MM.1S (cell line): ENCODE data around the gene ANXA6.

ENCODE experiments used
- DNase-seq: peaks from one replicate; pipeline ENCODE4 v3.0.0-alpha.2; 2015
- H2AFZ ChIP-seq: fragments of 300-600 bp; sonication (generic); 2 replicates; pipeline ENCODE4 v1.6.0; 2016; ENCODE audit warnings: antibody characterized with exemption, low read length
- H3F3A ChIP-seq: fragments of 300-600 bp; sonication (generic); 2 replicates; pipeline ENCODE4 v1.6.1; 2016; ENCODE audit warnings: mild to moderate bottlenecking, antibody characterized with exemption, low read length, moderate library complexity, mixed read lengths; ENCODE audit not compliant: insufficient read depth
- H3K27ac ChIP-seq: fragments of 300-600 bp; sonication (generic); 2 replicates; pipeline ENCODE4 v1.5.1; 2016; ENCODE audit warnings: mild to moderate bottlenecking, low read length
- H3K27me3 ChIP-seq: fragments of 300-600 bp; sonication (generic); replicated peaks from 2 replicates; pipeline ENCODE4 v1.6.0; 2016; ENCODE audit warnings: low read length; ENCODE audit not compliant: insufficient read depth
- H3K36me3 ChIP-seq: fragments of 300-600 bp; sonication (generic); replicated peaks from 2 replicates; pipeline ENCODE4 v1.6.1; 2016; ENCODE audit warnings: mild to moderate bottlenecking, low read length, mixed read lengths; ENCODE audit not compliant: insufficient read depth
- H3K4me1 ChIP-seq: fragments of 300-600 bp; sonication (generic); 2 replicates; pipeline ENCODE4 v1.6.1; 2016; ENCODE audit warnings: low read length, mixed read lengths
- H3K4me2 ChIP-seq: fragments of 300-600 bp; sonication (generic); 2 replicates; pipeline ENCODE4 v1.6.0; 2016; ENCODE audit warnings: low read depth, low read length
- H3K4me3 ChIP-seq: fragments of 300-600 bp; sonication (generic); 2 replicates; pipeline ENCODE4 v1.5.1; 2016; ENCODE audit warnings: low read length, mixed read lengths
- H3K79me2 ChIP-seq: fragments of 300-600 bp; sonication (generic); 2 replicates; pipeline ENCODE4 v1.6.1; 2016; ENCODE audit warnings: mixed run types, low read length, mixed read lengths
- H3K9ac ChIP-seq: fragments of 300-600 bp; sonication (generic); 2 replicates; pipeline ENCODE4 v1.6.1; 2016; ENCODE audit warnings: low read length, mixed read lengths
- H3K9me2 ChIP-seq: fragments of 300-600 bp; sonication (generic); replicated peaks from 2 replicates; pipeline ENCODE4 v1.6.1; 2016; ENCODE audit warnings: mild to moderate bottlenecking, low read length, mixed read lengths; ENCODE audit not compliant: insufficient read depth
- H3K9me3 ChIP-seq: fragments of 300-600 bp; sonication (generic); replicated peaks from 2 replicates; pipeline ENCODE4 v1.6.1; 2016; ENCODE audit warnings: mild to moderate bottlenecking, low read length, mixed read lengths; ENCODE audit not compliant: insufficient read depth
- H4K20me1 ChIP-seq: fragments of 300-600 bp; sonication (generic); 2 replicates; pipeline ENCODE4 v1.6.1; 2016; ENCODE audit warnings: mild to moderate bottlenecking, low read length, moderate library complexity, mixed read lengths; ENCODE audit not compliant: insufficient read depth
- EZH2 ChIP-seq: fragments of 300-600 bp; sonication (generic); optimal IDR thresholded peaks from 2 replicates; pipeline ENCODE3; 2017; ENCODE audit warnings: low read depth, mild to moderate bottlenecking, antibody characterized with exemption, low read length, mixed read lengths
- EZH2phosphoT487 ChIP-seq: fragments of 300-600 bp; sonication (generic); IDR thresholded peaks from 2 replicates; pipeline ENCODE4 v1.6.1; 2018; ENCODE audit warnings: antibody characterized with exemption, low read length
- TF ChIP-seq, protein P1 (sequence below): fragments of 300-600 bp; sonication (generic); IDR thresholded peaks from 2 replicates; pipeline ENCODE4 v1.5.1; 2016; ENCODE audit warnings: antibody characterized with exemption, low read length, mixed read lengths

Gene ANXA6

DNA sequence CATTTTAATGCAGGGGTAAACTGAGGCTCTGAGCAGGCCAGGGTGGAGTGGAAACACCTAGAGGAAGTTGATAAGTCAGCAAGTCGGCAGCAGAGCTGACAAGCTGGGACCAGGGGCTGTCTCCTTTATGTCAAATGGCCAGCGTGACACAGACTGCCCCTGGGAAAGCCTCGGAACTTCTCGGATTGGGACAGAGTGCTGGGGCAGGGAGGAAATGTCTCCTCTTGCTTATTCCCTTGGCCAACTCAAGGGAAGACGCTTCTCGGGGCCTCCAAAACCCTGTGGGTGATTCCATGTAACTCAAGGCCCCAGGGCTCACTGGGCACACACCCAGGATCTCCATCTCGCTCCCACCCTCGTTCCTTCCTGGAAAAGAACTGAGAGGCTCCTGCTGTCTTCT lies 25.4 kb upstream of the ANXA6 start:
- no peaks in the 10 kb centered on the region for H3K9me3 ChIP-seq
- no peak overlapping the region for H2AFZ ChIP-seq
- H4K20me1 ChIP-seq = no peaks in the 10 kb centered on the region
- H3K4me3 ChIP-seq = no peak overlapping the region
- no peaks in the 10 kb centered on the region for H3K9me2 ChIP-seq
- H3K36me3 ChIP-seq = peaks cover 4% of the 10 kb centered on the region; the same call in 1 of the 2 replicates
- no peak overlapping the region for H3K9ac ChIP-seq
- no peaks in the 10 kb centered on the region for H3F3A ChIP-seq
- TF ChIP-seq, protein P1, sequence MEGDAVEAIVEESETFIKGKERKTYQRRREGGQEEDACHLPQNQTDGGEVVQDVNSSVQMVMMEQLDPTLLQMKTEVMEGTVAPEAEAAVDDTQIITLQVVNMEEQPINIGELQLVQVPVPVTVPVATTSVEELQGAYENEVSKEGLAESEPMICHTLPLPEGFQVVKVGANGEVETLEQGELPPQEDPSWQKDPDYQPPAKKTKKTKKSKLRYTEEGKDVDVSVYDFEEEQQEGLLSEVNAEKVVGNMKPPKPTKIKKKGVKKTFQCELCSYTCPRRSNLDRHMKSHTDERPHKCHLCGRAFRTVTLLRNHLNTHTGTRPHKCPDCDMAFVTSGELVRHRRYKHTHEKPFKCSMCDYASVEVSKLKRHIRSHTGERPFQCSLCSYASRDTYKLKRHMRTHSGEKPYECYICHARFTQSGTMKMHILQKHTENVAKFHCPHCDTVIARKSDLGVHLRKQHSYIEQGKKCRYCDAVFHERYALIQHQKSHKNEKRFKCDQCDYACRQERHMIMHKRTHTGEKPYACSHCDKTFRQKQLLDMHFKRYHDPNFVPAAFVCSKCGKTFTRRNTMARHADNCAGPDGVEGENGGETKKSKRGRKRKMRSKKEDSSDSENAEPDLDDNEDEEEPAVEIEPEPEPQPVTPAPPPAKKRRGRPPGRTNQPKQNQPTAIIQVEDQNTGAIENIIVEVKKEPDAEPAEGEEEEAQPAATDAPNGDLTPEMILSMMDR = no peak
- TF ChIP-seq EZH2phosphoT487 (no peak), EZH2 (no peak)
- H3K4me1 ChIP-seq = no peaks in the 10 kb centered on the region
- no peak overlapping the region for H3K27ac ChIP-seq
- no peaks in the 10 kb centered on the region for H3K27me3 ChIP-seq
- no peak overlapping the region for H3K4me2 ChIP-seq
- no peak for DNase-seq
- peaks cover 11% of the 10 kb centered on the region for H3K79me2 ChIP-seq

DNA sequence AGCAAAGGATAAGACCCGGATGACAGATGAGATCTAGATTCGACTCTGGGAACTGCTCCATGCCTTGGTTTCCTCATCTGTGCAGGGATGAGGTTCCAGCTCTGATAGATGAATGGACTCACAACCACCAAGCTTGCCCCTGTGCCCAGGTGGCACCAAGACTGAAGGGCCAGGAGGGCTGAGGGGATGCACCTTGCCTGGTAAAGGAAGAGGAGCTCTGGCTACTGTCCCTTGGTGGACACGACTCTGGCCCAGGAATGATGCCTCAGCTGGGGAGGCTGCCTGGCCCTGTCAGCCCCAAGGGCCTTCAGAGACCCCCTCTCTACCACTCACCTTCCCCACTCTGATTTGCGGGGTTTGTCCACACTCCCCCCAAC lies 24.9 kb upstream of the ANXA6 start:
- Histone ChIP-seq H3K9me2 (no peaks in the 10 kb centered on the region), H3K27ac (no peak overlapping the region), H4K20me1 (no peaks in the 10 kb centered on the region), H3K79me2 (peaks cover 6% of the 10 kb centered on the region), H3K27me3 (no peaks in the 10 kb centered on the region), H3K9me3 (no peaks in the 10 kb centered on the region), H3K4me3 (no peak overlapping the region), H3F3A (no peaks in the 10 kb centered on the region), H3K4me2 (no peak overlapping the region), H3K9ac (no peak overlapping the region), H3K36me3 (peaks cover 4% of the 10 kb centered on the region; the same call in 1 of the 2 replicates), H3K4me1 (no peaks in the 10 kb centered on the region), H2AFZ (no peak overlapping the region)
- DNase-seq = no peak
- no peak for TF ChIP-seq EZH2
- TF ChIP-seq, protein P1 = no peak
- no peak for TF ChIP-seq EZH2phosphoT487

DNA sequence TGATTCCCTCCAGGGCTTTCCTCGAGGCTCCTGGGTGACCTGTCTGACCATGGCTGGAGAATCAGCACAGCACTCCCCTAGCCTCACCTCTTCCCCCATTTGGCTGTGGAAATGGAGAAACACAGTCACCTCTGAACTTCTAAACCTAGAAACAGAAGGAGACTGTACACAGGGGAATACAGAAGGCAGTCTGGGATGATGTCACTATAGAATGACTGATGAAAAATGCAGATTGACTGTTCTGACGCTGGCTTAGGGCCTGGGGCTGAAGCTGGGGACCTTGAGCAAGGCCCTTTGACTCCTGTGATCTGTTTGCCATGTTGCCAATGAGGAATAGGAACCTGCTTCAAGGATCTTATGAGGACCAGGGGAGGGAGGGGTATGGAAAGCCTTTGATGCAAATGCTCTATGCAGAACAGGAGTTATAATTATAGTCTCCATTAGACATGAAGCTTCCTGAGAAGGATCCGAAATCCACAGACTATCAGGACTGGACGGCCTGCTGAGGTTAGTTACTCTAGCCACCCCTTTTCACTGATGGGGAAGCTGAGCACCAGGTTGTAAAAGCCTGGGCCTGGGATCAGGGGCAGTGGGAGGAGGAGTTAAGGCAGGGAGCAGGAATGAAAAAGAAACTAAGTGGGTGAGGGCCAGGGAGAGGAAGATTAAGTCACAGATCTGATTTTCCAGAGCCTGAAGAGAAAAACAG lies 24.4 kb upstream of the ANXA6 start:
- DNase-seq = no peak

DNA sequence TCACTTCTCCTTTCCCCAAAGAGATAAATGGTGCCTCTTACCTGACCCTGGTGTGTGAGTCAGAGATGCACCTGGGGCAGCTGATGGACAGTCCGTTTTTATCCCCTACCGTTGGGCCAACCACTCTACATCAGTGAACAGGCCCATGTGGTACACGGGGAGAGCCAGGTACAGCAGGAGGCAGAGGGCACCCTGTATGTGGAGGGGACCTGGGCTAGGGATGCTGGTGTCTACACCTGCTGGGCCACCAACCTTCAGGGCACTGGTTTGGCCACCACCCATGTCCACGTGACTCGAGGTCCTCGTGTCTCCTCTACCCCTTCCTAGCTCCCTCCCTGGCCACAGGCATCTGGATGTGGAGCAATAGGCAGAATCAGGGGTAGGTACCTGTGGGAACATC lies 22.7 kb upstream of the ANXA6 start:
- Histone ChIP-seq H3K27me3 (no peaks in the 10 kb centered on the region), H3K9ac (no peak overlapping the region), H3K4me2 (no peak overlapping the region), H4K20me1 (no peaks in the 10 kb centered on the region), H3F3A (no peaks in the 10 kb centered on the region), H3K4me3 (no peak overlapping the region), H3K27ac (no peak overlapping the region), H3K4me1 (no peaks in the 10 kb centered on the region), H3K79me2 (no peaks in the 10 kb centered on the region), H3K36me3 (no peaks in the 10 kb centered on the region; the same call in 1 of the 2 replicates), H2AFZ (no peak overlapping the region), H3K9me3 (no peaks in the 10 kb centered on the region), H3K9me2 (no peaks in the 10 kb centered on the region)
- TF ChIP-seq, protein P1 = no peak
- TF ChIP-seq EZH2 = no peak
- TF ChIP-seq EZH2phosphoT487 = no peak
- DNase-seq = no peak

More for the DNA sequence above, 24.4 kb upstream of the ANXA6 start:
- Histone ChIP-seq H3K4me1 (no peaks in the 10 kb centered on the region), H3F3A (no peaks in the 10 kb centered on the region), H3K9me3 (no peaks in the 10 kb centered on the region), H3K4me2 (no peak overlapping the region), H3K9me2 (no peaks in the 10 kb centered on the region), H4K20me1 (no peaks in the 10 kb centered on the region), H3K9ac (no peak overlapping the region), H3K27ac (no peak overlapping the region), H3K27me3 (no peaks in the 10 kb centered on the region), H3K36me3 (peaks cover 4% of the 10 kb centered on the region; the same call in 1 of the 2 replicates), H3K79me2 (peaks cover 2% of the 10 kb centered on the region; the same call in 1 of the 2 replicates), H2AFZ (no peak overlapping the region), H3K4me3 (no peak overlapping the region)
- no peak for TF ChIP-seq EZH2phosphoT487
- no peak for TF ChIP-seq EZH2
